ENCODE results near the gene SMYD4.
"Not testable (repeated sequence)": the region's sequence is repeated elsewhere in the genome, so short reads cannot be mapped to it uniquely, and the experiment has no call there.

SMYD4 gene

DNA sequence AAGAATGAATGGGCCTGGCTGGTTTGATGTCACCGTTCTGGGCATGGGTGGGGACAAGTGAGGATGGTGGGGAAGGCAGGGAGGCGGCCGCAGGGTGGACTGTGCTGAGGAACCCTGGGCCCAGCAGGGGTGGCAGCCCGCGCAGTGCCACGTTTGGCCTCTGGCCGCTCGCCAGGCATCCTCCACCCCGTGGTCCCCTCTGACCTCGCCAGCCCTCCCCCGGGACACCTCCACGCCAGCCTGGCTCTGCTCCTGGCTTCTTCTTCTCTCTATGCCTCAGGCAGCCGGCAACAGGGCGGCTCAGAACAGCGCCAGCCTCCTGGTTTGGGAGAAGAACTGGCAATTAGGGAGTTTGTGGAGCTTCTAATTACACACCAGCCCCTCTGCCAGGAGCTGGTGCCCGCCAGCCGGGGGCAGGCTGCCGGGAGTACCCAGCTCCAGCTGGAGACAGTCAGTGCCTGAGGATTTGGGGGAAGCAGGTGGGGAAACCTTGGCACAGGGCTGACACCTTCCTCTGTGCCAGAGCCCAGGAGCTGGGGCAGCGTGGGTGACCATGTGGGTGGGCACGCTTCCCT is 74.4 kb downstream of the SMYD4 start:
- no peak for DNase-seq (ENCODE audit: low read depth)

DNA sequence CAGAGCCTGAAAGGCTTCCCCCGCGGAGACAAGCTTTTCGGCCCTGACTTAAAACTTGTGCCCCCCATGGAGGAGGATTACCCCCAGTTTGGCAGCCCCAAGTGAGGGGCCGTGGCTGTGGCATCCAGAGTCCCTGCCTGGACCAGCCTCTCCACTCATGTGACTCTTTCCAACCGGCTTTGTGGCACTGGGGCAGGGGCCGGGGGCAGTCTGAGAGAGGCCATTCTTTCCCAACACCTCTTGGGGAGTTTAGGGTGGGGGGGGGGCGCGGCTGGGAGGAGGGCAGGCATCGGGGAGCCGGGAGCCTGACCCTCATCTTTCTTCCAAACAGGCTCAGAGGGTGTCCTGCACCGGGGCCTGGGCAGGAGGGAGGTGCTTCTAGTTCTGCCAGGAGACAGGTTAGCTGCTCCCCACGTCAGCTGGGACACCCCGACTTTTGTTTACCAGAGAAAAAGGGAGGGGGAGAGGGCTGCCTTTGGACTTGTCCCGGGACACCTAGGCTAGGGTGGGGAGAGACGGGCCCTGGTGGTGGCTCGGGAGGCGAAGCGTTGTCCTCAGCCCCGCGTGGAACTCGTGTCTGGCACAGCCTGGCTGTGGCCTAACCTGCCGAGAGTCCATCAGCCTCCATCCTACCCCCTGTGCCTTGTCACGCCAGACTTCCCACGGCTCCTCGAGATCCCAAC is 75.1 kb downstream of the SMYD4 start:
- DNase-seq (ENCODE audit: low read depth) = no peak

DNA sequence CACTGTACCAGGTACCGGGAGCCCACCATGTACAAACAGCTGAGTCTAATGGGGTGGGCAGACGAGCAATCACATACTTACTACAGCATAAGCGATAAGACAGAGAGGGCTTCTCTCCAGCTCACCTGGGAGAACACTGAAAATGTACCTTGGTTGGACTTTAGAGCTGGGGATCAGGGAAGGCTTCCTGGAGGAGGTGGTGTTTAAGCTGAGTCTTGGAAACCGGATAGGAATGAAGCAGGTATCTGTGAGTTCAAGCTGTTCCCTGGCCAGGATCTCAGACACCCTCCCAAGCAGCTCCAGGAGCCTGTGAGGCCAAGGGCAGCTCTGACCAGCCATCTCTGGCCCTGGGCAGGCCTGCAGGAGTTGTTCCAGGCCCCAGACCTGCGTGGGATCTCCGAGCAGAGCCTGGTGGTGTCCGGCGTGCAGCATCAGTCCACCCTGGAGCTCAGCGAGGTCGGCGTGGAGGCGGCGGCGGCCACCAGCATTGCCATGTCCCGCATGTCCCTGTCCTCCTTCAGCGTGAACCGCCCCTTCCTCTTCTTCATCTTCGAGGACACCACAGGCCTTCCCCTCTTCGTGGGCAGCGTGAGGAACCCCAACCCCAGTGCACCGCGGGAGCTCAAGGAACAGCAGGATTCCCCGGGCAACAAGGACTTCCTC is 75.8 kb downstream of the SMYD4 start:
- no peak for DNase-seq (ENCODE audit: low read depth)

DNA sequence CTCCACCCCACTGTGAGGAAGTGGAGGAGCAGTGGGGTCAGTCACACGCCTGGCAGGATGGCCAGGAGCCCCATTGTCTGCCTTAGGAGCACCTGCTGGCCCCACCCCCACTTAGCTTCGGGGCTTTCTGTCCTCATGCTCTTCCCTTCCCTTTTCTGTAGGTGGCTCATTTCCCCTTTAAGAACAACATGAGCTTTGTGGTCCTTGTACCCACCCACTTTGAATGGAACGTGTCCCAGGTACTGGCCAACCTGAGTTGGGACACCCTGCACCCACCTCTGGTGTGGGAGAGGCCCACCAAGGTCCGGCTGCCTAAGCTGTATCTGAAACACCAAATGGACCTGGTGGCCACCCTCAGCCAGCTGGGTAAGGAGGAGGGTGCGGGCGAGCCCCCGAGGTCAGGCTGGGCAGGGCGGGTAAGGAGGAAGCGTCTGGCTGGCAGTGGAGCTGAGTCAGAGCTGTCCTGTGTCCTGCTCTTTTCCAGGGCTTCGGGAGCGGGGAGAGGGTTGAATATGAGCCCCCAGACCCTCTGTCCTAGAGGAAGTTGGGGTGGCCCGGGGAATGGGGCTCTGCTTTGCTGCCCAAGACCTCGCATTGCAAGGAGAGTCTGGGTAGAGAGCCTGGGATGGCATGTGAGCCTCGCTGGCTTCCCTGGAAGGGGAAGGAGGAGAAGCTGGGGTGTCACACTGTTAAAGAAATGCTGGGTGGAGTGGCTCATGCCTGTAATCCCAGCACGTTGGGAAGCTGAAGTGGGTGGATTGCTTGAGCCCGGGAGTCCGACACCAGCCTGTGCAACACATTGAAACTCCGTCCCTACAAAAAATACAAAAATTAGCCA is 77.1 kb downstream of the SMYD4 start:
- DNase-seq (ENCODE audit: low read depth) = no peak

DNA sequence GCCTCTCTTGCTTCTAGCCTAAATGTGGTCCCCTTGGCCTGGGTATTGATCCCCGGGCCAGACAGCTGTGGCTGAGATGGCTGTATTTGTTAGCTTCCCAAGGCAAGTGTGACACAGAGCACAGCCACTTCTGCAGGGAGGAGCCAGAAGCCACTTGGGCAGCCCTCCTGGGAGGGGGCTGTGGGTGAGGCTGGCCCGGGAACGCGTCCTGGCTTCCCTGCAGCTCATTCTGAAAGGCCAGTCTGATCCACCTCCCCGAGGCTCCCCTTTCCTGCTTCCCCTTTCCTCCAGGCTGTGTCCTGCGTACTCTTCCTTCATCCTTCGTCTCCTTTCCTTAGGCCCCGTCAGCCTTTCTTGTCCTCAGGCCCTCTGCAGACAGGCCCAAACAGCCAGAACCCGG is 79.1 kb downstream of the SMYD4 start:
- DNase-seq (ENCODE audit: low read depth) = no peak

DNA sequence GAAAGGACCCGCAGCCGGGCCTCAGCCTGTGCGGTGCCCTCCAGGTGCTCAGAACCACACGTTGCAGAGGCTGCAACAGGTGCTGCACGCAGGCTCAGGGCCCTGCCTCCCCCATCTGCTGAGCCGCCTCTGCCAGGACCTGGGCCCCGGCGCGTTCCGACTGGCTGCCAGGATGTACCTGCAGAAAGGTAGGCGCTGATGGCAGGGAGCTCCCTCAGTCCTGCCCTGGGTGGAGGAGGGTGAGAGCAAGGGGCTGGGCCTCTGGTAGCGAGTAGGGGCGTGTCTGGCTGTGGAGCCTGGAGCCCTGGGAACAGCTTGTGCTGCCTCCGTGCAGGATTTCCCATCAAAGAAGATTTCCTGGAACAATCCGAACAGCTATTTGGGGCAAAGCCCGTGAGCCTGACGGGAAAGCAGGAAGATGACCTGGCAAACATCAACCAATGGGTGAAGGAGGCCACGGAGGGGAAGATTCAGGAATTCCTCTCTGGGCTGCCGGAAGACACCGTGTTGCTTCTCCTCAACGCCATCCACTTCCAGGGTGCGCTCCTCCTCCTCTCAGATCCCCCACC is 82.6 kb downstream of the SMYD4 start:
- DNase-seq (ENCODE audit: low read depth) = no peak

DNA sequence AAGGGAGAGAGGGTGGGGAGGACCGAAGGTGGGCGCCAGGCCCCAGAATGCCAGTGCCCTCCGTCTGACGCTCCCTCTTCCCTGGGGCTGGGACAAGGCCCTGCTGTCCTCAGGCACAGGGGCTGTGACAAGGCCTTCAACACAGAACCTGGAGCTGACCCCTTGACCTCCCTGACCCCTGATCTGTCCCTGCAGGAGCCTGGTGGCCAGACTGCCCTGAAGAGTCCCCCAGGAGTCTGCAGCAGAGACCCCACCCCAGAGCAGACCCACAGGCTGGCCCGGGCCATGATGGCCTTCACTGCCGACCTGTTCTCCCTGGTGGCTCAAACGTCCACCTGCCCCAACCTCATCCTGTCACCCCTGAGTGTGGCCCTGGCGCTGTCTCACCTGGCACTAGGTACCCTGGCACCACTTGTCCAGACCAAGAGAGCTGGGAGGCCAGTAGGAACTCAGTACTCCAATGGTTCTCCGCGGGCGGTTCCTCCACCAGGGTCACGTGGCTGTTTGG is 84.1 kb downstream of the SMYD4 start:
- no peak for DNase-seq (ENCODE audit: low read depth)

DNA sequence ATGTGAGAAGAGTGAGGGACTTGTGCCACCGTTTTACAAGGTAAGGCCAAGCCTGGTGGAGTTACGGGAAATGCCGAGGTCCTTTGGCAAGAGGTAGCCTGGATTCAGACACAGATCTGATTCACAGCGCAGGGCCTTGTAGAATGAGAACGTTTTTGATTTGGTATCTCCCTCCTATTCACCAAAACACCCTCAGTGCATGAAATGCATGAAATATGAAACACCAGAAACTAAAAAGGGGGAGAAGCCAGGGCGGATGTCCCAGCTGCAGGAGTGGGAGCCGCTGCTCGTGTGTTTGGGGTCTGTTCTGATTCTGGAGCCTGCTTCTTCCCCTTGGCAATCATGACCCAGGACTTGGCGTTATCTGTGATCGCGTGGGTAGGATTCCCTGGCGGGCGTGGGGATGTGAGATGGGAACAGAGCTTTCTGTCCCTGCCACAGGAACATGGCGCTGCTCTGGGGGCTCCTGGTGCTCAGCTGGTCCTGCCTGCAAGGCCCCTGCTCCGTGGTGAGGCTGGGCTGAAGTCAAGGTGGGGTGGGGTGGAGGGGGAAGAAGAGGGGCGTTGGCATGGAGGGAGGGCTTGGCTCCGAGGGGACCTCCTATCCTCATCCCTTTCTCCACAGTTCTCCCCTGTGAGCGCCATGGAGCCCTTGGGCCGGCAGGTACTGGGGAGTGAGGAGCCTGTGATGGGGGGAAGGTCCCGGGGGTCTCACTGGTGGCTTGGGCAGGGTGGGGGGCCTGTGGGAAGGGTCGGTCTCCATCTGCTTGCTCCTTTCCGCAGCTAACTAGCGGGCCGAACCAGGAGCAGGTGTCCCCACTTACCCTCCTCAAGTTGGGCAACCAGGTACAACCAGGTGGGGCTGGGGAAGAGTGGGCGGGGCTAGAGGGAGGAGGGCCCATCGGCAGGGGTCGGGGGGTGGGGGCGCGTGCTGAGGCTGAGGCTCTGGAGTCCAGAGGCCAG is 84.9 kb downstream of the SMYD4 start:
- DNase-seq (ENCODE audit: low read depth) = no peak

DNA sequence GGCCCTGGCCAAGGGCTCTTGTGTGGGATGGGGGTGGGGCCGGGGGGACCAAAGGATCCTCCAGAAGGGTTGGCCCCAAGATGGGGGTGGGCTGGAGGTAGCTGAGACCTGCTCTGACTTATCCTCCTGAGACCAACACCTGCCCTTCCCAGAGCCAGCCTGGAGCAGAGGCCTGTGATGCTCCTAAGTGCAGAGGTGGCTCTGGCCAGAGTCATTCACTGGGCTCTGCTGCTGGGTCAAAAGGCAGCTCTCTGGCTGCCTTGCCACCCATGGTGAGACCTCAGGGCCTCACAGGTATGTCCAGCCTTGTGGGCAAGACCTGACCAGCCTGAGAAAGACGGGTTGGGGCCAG is 86.6 kb downstream of the SMYD4 start:
- DNase-seq (ENCODE audit: low read depth) = no peak

DNA sequence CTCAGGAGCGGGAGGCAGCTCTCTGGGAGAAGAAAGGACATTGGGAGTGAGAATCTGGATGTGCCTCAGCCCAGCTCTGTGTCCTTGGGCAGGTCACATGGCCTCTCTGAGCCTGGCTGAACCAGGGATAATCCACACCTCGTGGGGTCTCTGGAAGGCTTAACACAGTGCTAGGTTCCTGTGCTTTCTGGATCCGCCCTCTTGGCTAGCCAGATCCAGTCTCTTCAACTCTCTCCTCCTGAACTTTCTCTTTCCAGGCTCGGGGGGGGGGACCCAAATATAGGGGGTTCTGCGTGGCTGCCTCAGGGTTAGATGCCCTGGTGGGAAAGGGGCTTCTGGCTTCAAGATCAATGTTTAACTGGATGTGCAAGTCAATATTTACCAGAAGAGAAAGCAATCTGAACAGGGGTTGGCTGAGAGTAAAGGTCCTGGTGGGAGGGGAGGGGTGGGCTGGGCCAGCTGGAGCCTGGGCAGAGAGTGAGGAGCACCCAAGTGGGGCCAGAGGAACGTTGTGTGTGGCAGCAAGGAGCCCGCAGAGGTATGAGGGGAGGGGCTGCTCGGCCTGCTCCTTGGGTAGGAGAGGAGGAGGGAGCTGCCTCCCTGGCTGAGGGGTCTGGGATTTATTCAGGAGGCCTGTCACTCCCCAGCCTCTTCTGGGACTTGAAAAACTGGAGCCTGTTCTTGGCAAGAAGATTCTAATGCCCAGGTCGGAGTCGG is 87.2 kb downstream of the SMYD4 start, which contains the start of gene SERPINF2:
SERPINF2 (plus strand) TSS at position 501 of the 717 bp plus-strand sequence. CDS start 2,125 bp downstream, outside the sequence.
- no peak for DNase-seq (ENCODE audit: low read depth)

DNA sequence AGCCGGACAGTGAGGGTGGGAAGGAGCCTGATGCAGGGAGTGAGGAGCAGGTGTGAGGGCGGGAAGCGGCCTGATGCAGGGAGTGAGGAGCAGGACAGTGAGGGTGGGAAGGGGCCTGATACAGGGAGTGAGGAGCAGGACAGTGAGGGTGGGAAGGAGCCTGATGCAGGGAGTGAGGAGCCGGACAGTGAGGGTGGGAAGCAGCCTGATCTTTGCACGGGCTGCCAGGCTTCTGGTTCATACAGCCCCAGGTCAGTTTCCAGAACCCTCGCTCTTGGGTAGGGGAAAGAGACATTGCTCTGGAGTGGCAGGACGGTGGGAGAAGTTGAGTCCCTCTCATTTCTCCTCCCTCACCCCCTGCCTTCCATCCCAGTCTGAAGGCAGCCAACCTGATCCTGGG is 87.8 kb downstream of the SMYD4 start:
- not testable (repeated sequence) for DNase-seq (ENCODE audit: low read depth)

DNA sequence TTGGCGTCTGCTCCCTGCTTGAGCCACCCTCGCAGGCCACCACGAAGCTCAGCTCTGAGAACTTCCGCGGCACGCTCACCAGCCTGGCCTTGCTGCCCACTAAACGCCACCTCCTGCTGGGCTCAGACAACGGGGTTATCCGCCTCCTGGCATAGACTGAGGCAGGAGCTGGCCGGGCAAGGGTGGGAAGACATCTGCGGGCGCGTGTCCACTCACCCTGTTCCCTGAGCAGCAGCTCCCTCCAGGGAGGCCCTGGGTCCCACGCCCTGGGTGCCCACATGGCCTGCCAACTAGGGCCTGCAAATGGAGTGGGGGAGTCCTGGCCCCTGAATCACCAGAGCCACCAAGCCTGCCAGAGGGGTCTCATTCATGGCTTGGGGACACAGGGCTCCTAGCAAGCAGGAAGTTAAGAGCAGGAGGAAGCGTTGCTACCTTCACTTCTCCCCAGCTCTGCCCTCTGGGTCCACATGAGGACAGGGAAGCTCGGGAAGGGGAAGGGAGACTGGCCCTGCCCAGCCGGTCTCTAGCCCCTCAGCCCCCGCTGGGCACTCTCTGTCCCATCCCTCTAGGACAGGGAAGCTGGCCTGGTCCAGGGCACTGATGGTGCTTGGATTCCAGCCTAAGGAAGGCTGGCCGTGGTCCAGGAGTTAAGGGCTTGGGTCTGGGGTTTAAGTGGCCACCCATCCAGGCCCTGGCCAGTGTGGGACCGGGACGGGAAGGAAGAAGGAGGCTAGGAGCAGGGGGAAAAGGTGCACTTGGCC is 92.0 kb downstream of the SMYD4 start:
- no peak for DNase-seq (ENCODE audit: low read depth)

DNA sequence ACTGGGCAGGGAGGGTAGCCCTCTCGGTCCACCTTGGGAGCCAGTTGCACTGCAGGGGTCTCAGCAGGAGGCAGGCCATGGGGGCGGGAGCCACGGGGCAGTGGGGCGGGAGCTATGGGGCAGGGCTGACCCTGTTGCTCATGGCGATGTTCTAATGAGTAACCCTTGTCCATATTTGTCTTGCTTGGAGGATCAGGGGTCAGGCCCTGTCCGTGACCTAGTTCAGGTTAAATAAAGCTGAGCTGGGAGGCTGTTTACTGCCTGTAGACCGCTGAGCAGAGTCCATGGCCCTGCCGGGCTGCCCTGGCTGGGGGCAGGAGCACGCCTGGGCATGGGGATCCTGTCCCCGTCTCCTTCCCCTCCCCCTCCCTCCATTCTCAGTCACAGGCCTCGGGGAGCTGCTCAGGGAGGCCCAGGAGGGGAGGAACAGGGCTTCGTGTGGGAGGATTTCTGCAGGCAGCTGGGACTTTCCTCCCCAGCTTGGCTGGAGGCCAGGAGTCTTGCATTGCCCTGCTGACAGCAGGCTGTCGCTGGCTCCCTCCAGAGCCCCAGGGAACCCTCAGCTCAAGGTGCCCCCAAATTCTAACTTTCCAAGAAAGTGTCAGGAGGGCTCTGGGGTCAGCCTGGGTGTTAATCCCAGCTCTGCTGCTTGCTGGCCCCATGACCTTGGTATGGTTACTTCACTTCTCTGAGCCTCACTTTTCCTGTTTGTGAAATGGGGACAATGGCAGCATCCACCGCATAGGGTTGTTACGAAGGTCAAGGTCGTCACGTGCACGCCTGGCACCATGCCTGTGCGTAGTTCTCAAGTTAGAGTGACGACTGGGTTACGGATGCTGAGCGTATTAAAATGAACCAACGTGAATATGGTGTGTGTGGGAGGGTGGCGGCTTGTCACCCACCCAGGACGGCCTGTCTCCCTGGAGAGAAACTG is 93.1 kb downstream of the SMYD4 start:
- peak; percentile 72 for DNase-seq (ENCODE audit: low read depth)

DNA sequence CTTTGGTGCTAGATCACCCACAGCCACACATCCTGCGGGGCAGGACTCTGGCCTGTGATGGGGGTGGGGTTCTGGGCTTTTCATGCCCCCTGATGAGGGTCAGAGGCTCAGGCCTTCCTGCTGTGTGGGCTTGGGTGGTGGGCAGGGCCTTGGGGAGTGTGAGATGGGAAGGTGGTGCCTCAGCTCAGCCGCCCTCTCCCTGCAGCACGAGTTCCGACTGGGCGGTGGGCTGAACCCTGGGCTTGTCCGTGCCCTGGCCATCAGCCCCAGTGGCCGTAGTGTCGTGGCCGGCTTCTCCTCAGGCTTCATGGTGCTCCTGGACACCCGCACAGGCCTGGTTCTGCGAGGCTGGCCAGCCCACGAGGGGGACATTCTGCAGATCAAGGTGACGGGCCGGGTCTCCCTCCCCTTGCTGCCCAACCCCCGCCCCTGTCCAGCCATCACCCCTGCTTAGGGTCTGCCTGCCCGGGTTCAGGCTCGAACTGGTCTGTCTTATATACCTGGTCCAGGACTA is 93.8 kb downstream of the SMYD4 start:
- DNase-seq (ENCODE audit: low read depth) = no peak

DNA sequence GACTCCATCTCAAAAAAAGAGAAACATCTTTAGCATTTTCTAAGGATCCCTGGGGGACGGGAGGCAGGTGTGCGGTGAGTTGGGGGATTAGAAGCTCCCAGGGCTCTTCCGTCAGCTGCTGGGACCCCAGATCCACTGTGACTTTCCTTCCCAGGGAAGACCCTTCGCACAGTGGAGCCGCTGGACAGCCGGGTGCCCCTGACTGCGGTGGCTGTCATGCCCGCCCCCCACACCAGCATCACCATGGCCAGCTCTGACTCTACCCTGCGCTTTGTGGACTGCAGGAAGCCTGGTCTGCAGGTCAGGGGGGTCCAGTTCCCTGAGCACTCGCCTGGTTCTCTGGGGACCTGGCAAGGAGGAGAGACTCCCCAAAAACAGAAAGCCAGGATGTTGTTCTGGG is 94.3 kb downstream of the SMYD4 start:
- no peak for DNase-seq (ENCODE audit: low read depth)

DNA sequence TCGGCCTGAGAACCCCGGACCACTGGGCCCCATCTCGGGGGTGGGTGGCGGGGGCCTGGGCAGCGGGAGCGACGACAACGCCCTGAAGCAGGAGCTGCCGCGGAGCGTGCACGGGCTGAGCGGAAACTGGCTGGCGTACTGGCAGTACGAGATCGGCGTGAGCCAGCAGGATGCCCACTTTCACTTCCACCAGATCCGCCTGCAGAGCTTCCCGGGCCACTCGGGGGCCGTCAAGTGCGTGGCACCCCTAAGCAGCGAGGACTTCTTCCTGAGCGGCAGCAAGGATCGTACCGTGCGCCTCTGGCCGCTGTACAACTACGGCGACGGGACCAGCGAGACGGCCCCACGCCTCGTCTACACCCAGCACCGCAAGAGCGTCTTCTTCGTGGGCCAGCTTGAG is 95.9 kb downstream of the SMYD4 start:
- DNase-seq (ENCODE audit: low read depth) = no peak

DNA sequence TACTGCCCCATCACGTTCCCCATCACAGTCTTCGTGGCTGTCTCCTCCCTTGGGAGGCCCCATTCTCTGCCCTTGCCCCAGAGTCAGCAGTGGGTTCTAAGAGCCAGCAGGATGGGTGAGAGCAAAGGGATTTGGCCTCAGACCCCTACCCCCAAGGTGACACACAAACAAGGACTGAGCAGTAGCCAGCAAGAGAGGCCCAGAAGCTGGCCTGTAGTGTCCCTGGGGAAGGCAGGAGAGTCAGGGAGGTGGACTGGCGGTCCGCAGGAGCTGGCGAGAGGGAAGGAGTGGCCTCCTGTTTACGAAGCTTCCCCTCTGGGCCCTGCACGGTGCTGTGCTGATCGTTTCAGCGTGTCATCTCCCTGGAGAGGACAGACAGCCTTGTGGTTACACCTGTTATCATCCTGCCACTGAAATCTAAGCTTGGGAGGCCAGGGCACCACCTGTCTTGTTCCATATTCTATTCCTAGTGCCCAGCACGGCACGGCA is 96.8 kb downstream of the SMYD4 start:
- DNase-seq (ENCODE audit: low read depth) = no peak

DNA sequence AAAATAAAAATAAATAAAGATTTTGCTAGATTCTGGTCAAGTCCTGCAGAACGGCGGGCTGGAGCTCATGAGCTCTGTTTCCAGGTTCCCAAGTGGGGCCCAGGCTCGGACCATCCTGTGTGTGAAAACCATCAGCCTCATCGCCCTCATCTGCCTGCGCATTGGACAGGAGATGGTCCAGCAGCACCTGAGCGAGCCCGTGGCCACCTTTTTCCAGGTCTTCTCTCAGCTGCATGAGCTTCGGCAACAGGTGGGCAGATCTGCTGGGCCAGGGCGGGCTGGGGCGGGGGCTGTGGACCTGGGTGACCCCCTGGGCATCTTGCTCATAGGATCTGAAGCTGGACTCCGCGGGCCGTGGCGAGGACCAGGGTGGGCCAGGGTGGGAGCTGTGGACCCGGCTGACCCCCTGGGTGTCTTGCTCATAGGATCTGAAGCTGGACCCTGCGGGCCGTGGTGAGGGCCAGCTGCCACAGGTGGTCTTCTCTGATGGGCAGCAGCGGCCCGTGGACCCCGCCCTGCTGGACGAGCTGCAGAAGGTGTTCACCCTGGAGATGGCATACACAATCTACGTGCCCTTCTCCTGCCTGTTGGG is 97.4 kb downstream of the SMYD4 start:
- no peak for DNase-seq (ENCODE audit: low read depth)

All from fibroblast of gingiva (primary cell).